Measurements from ENCODE around the gene TMED4.
"Not testable (repeated sequence)": the region's sequence is repeated elsewhere in the genome, so short reads cannot be mapped to it uniquely, and the experiment has no call there.

TMED4 gene

DNA sequence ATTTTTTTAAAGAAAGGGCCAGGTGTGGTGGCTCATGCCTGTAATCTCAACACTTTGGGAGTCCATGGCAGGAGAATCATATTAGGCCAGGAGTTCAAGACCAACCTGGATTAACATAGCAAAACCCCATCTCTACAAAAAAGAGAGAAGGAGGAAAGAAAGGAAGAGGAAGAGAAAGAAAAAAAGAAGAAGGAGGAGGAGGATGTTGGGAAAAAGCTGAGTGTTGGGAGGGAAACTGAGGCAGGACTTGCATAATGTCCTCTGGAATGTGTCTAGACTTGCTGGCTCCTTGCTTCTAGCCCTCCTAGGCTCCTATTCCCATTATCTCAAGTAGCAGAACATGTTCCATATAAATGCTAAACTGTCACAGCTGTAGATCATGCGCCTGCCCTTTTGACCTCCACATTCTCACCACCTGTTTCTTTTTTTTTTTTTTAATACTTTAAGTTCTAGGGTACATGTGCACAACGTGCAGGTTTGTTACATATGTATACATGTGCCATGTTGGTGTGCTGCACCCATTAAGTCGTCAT, 29.5 kb downstream of the TMED4 start:
- DNase-seq, H3K36me3 Mint-ChIP-seq, H3K4me3 Mint-ChIP-seq, H3K4me1 Mint-ChIP-seq, H3K9me3 Mint-ChIP-seq: not testable (repeated sequence)
- peaks cover 37% of the 10 kb centered on the region for H3K27me3 Mint-ChIP-seq
- H3K27ac Mint-ChIP-seq = peak overlapping the region; percentile 37
- CTCF ChIA-PET = interaction anchor here (3.0 kb wide), 1 partner anchor 13 kb away, joined by 11 read pairs; no protein-coding TSS in a partner anchor

DNA sequence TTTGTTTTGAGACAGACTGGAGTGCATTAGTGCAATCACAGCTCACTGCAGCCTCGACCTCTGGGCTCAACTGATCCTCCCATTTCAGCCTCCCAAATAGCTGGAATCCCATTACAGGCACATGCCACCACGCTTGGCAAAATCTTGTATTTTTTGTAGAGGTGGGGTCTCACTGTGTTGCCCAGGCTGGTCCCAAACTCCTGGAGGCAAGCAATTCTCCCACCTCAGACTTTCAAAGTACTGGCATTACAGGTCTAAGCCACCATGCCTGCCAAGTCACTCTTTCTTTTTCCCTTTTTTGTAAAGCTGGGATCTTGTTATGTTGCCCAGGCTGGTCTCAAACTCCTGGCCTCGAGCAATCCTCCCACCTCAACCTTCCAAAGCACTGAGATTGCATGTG, 32.6 kb downstream of the TMED4 start:
- H3K4me1 Mint-ChIP-seq = peaks cover 8% of the 10 kb centered on the region
- H3K36me3 Mint-ChIP-seq = no peaks in the 10 kb centered on the region
- CTCF ChIA-PET = interaction anchor here (3.3 kb wide), 1 partner anchor 16 kb away, joined by 13 read pairs; no protein-coding TSS in a partner anchor
- DNase-seq = no peak
- no peak overlapping the region for H3K4me3 Mint-ChIP-seq
- no peaks in the 10 kb centered on the region for H3K9me3 Mint-ChIP-seq
- peaks cover 46% of the 10 kb centered on the region for H3K27me3 Mint-ChIP-seq
- H3K27ac Mint-ChIP-seq = peak overlapping the region; percentile 30

- Mint-ChIP-seq H3K27me3 (peaks cover 44% of the 10 kb centered on the region), H3K9me3 (no peaks in the 10 kb centered on the region), H3K4me3 (no peak overlapping the region), H3K27ac (no peak overlapping the region), H3K36me3 (no peaks in the 10 kb centered on the region), H3K4me1 (peaks cover 8% of the 10 kb centered on the region)
- CTCF ChIA-PET = interaction anchor here (3.3 kb wide), 1 partner anchor 16 kb away, joined by 13 read pairs; no protein-coding TSS in a partner anchor
- DNase-seq = no peak
Observed at GRCh38 chr7:44548893-44549292, 33.1 kb downstream of the TMED4 start.

GRCh38 chr7:44547536-44548231, 34.3 kb downstream of the TMED4 start:
- Mint-ChIP-seq H3K27ac (no peak overlapping the region), H3K4me1 (peaks cover 8% of the 10 kb centered on the region), H3K9me3 (no peaks in the 10 kb centered on the region), H3K36me3 (no peaks in the 10 kb centered on the region), H3K4me3 (no peak overlapping the region), H3K27me3 (peaks cover 36% of the 10 kb centered on the region)
- CTCF ChIA-PET = interaction anchor here (0.9 to 3.3 kb wide), 2 partner anchors 13 to 17 kb away, joined by 3 to 13 read pairs; no protein-coding TSS in a partner anchor
- DNase-seq = no peak

GRCh38 chr7:44541876-44542610, 40.0 kb downstream of the TMED4 start:
- CTCF ChIA-PET = interaction anchor here (1.2 to 1.6 kb wide), 2 partner anchors 7 to 23 kb away, joined by 3 to 6 read pairs; no protein-coding TSS in a partner anchor
- peaks cover 4% of the 10 kb centered on the region for H3K27me3 Mint-ChIP-seq
- no peaks in the 10 kb centered on the region for H3K36me3 Mint-ChIP-seq
- no peak for DNase-seq
- H3K27ac Mint-ChIP-seq = no peak overlapping the region
- no peaks in the 10 kb centered on the region for H3K4me1 Mint-ChIP-seq
- H3K4me3 Mint-ChIP-seq = no peak overlapping the region
- no peaks in the 10 kb centered on the region for H3K9me3 Mint-ChIP-seq

- Mint-ChIP-seq H3K4me1 (no peaks in the 10 kb centered on the region), H3K27me3 (no peaks in the 10 kb centered on the region), H3K36me3 (no peaks in the 10 kb centered on the region), H3K27ac (no peak within 1 kb of the TSS), H3K9me3 (no peaks in the 10 kb centered on the region), H3K4me3 (no peak within 1 kb of the TSS)
- CTCF ChIA-PET = no interaction called here
- DNase-seq = no peak
Observed at GRCh38 chr7:44541028-44541869, 40.8 kb downstream of the TMED4 start, which contains the start of gene NPC1L1. Gene NPC1L1 (minus strand): TSS chr7:44541330. CDS start chr7:44541259, 71 bp downstream.

DNA sequence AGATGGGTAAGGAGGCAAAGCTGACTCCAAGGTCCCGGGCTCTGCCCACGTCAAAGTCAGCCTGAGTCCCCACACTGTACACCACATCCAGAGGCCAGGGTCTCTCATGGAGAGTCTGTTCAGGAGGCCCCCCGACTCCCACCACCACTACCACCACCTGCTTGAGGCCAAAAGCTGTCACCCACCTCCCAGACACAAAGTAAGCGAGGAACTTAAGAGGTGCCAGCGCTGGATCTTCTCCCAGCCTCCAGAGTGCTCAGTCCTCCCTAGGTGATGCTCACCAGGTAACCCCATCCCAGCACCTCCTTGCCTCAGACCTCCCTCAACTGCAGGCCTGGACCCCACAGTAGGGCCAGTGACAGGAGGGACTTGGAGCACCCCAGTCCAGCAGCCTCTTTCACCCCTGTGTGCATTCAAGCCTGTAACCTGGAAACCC, 41.4 kb downstream of the TMED4 start:
- Mint-ChIP-seq H3K4me1 (no peaks in the 10 kb centered on the region), H3K4me3 (no peak overlapping the region), H3K27me3 (no peaks in the 10 kb centered on the region), H3K9me3 (no peaks in the 10 kb centered on the region), H3K36me3 (no peaks in the 10 kb centered on the region), H3K27ac (no peak overlapping the region)
- DNase-seq = no peak
- CTCF ChIA-PET = no interaction called here

DNA sequence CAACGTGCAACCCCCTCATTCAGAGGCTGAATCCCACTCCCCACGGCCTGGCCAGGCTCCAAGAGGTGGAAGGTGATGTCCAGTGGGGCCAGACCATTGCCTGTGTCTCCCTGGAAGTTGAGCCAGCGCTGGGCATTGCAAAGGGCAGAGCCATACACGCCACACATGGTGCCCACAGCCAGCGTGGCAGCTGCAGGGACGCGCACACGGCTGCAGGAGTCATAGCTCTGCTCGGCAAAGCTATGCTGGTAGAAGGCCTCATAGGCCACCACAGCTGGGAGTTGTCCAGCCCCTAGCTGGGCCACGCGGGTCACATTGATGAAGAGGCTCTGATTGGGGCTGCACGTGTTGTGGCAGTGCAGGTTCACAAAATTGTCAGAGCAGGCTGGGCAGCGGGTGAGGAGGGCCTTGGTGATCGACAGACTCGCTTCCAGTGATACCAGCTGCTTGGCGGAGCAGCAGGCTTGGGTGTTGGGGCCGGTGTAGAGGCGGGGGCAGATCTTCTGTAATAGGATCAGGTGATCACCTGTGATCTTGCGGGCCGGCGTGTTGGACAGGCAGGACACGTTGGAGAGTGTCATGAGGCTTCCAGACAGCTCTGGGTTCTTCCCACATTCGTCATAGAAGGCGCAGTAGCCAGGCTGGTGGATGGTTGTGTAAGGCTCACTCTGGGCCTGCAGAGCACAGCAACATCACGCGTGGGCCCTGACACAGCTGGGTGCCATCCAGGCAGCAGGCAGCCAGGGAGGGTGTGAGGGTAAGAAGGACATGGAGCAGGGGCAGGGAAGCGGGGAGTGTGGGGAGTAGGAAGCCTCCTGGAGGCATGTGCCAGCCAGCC, 42.1 kb downstream of the TMED4 start:
- DNase-seq = no peak
- Mint-ChIP-seq H3K27ac (no peak overlapping the region), H3K4me1 (no peaks in the 10 kb centered on the region), H3K27me3 (no peaks in the 10 kb centered on the region), H3K9me3 (no peaks in the 10 kb centered on the region), H3K36me3 (no peaks in the 10 kb centered on the region), H3K4me3 (no peak overlapping the region)
- CTCF ChIA-PET = no interaction called here

- DNase-seq = no peak
- Mint-ChIP-seq H3K27me3 (no peaks in the 10 kb centered on the region), H3K4me1 (no peaks in the 10 kb centered on the region), H3K36me3 (no peaks in the 10 kb centered on the region), H3K9me3 (no peaks in the 10 kb centered on the region), H3K4me3 (no peak overlapping the region), H3K27ac (no peak overlapping the region)
- CTCF ChIA-PET = interaction anchor here (1.4 kb wide), 1 partner anchor 26 kb away, joined by 4 read pairs; no protein-coding TSS in a partner anchor
Observed at GRCh38 chr7:44538798-44539668, 43.0 kb downstream of the TMED4 start.

- Mint-ChIP-seq H3K27me3 (peaks cover 2% of the 10 kb centered on the region), H3K36me3 (no peaks in the 10 kb centered on the region), H3K4me3 (no peak overlapping the region), H3K27ac (no peak overlapping the region), H3K9me3 (no peaks in the 10 kb centered on the region), H3K4me1 (no peaks in the 10 kb centered on the region)
- CTCF ChIA-PET = interaction anchor here (1.4 kb wide), 1 partner anchor 27 kb away, joined by 4 read pairs; no protein-coding TSS in a partner anchor
- DNase-seq = no peak
Observed at GRCh38 chr7:44538093-44538797, 43.8 kb downstream of the TMED4 start.

DNA sequence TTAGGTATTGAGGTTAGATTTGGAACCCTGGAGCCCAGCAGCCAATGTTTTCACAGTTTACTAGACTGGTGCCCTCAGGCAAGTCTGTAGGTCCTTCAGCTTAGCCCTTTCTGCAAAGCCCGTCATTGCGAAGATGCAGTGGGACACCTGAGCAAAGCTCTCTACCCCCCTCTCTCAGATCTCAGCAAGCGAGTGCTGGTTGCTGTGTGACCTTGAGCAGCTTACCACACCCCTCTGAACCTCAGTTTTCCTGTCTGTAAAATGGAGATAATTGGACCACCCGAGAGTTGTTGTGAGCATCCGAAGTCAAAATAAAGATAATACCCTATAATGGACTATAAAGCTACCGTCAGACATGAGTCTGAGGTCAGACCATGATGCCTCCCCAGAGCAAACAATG, 44.6 kb downstream of the TMED4 start:
- Mint-ChIP-seq H3K4me3 (no peak overlapping the region), H3K9me3 (no peaks in the 10 kb centered on the region), H3K4me1 (no peaks in the 10 kb centered on the region), H3K27ac (no peak overlapping the region), H3K36me3 (no peaks in the 10 kb centered on the region), H3K27me3 (peaks cover 3% of the 10 kb centered on the region)
- CTCF ChIA-PET = interaction anchor here (0.6 to 1.4 kb wide), 2 partner anchors 28 to 40 kb away, joined by 3 to 4 read pairs; no protein-coding TSS in a partner anchor
- peak; percentile 4 for DNase-seq

- peaks cover 2% of the 10 kb centered on the region for H3K4me1 Mint-ChIP-seq
- H3K9me3 Mint-ChIP-seq = no peaks in the 10 kb centered on the region
- CTCF ChIA-PET = interaction anchor here (1.0 kb wide), 1 partner anchor 21 kb away, joined by 3 read pairs; no protein-coding TSS in a partner anchor
- H3K36me3 Mint-ChIP-seq = no peaks in the 10 kb centered on the region
- H3K27ac Mint-ChIP-seq = no peak overlapping the region
- H3K27me3 Mint-ChIP-seq = peaks cover 6% of the 10 kb centered on the region
- no peak overlapping the region for H3K4me3 Mint-ChIP-seq
- no peak for DNase-seq
Observed at GRCh38 chr7:44536090-44536489, 45.9 kb downstream of the TMED4 start.
